ENCODE data around the gene CCBE1.

- TF ChIP-seq SIN3A (IDR thresholded peaks at IDR 0.05; ENCODE audit: borderline replicate concordance, insufficient read depth, low read length) (no peak), TAF1 (IDR thresholded peaks at IDR 0.05; ENCODE audit: borderline replicate concordance, insufficient read depth, low read length) (no peak), POLR2AphosphoS5 (IDR thresholded peaks at IDR 0.05; ENCODE audit: low read depth, low read length) (no peak)
These were observed 47.1 kb upstream of the CCBE1 start for GRCh38 chr18:59744271-59744721.

All from PFSK-1 (cell line).